Peyer's patch (tissue), 4 donors: ENCODE data around the gene HMGCR.

Source experiments
- CTCF ChIP-seq, 6 experiments: fragments of 450-650 bp in 4 of 6; fragments of 200-600 bp in 2 of 6; sonication (generic) in 1 of 6; IDR thresholded peaks; one replicate each; pipeline ENCODE4 v1.5.1; 2017 to 2019; ENCODE audit warnings: antibody characterized with exemption in 6 of 6, mild to moderate bottlenecking in 3 of 6, moderate library complexity in 1 of 6
- POLR2A ChIP-seq, 2 donors: fragments of 450-650 bp; IDR thresholded peaks; one replicate each; pipeline ENCODE4 v1.5.1; 2017; ENCODE audit warnings: antibody characterized with exemption in 2 of 2, mild to moderate bottlenecking in 2 of 2, moderate library complexity in 2 of 2

GRCh38 chr5:75348241-75348640 lies 11.2 kb downstream of the HMGCR start:
- TF ChIP-seq CTCF (IDR thresholded peaks at IDR 0.05) (no peak), POLR2A (IDR thresholded peaks at IDR 0.05) (no peak)
